ENCODE measurements around the gene TACR2. TPM values are rescaled to one million over a fixed set of nuclear protein-coding genes. Genes with fewer than 3 reads are reported as not detected.

TACR2 gene
- total RNA-seq, 4 donors from 2014 or later, result 1.1 to 11.1 (median 3.2) TPM; not detected in 1

- peaks cover 0 to 17% (median 2%) of the 10 kb centered on the region in 4 donors for H3K4me1 ChIP-seq
- H3K36me3 ChIP-seq, result no peaks in the 10 kb centered on the region
- no peak for TF ChIP-seq POLR2A (IDR thresholded peaks at IDR 0.05)
- TF ChIP-seq, protein P1, sequence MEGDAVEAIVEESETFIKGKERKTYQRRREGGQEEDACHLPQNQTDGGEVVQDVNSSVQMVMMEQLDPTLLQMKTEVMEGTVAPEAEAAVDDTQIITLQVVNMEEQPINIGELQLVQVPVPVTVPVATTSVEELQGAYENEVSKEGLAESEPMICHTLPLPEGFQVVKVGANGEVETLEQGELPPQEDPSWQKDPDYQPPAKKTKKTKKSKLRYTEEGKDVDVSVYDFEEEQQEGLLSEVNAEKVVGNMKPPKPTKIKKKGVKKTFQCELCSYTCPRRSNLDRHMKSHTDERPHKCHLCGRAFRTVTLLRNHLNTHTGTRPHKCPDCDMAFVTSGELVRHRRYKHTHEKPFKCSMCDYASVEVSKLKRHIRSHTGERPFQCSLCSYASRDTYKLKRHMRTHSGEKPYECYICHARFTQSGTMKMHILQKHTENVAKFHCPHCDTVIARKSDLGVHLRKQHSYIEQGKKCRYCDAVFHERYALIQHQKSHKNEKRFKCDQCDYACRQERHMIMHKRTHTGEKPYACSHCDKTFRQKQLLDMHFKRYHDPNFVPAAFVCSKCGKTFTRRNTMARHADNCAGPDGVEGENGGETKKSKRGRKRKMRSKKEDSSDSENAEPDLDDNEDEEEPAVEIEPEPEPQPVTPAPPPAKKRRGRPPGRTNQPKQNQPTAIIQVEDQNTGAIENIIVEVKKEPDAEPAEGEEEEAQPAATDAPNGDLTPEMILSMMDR (IDR thresholded peaks at IDR 0.05), result no peak
- no peak overlapping the region for H3K4me3 ChIP-seq
- no peaks in the 10 kb centered on the region for H3K27me3 ChIP-seq
- H3K27ac ChIP-seq, result peak overlapping the region in 1 of 4 donors; percentile 82
- no peak for DNase-seq
- no peaks in the 10 kb centered on the region for H3K9me3 ChIP-seq
These were observed 4.4 kb downstream of the TACR2 start for GRCh38 chr10:69412232-69412790.

DNA sequence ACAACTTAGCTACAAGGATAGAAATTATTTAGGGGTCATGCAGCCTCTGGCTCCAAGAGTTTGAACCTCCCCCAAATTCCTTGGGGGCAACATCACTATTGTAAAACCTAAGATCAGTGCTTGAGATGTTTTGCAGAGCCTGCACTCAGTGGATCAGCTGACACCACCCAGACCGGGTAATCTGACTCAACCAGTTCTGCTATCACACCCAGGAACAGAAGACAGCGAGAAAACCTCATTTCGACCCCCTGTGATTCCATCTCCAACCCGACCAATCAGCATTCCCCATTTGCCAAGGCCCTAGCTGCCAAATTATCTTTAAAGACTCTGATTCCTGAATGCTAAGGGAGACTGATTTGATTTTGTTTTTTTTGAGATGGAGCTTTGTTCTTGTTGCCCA is 5.2 kb downstream of the TACR2 start:
- Histone ChIP-seq H3K4me3 (no peak overlapping the region), H3K36me3 (no peaks in the 10 kb centered on the region), H3K9me3 (no peaks in the 10 kb centered on the region), H3K4me1 (peaks cover 0 to 22% (median 2%) of the 10 kb centered on the region in 4 donors), H3K27me3 (no peaks in the 10 kb centered on the region), H3K27ac (peak overlapping the region in 1 of 4 donors; percentile 82)
- TF ChIP-seq POLR2A (IDR thresholded peaks at IDR 0.05), result no peak
- TF ChIP-seq, protein P1 (IDR thresholded peaks at IDR 0.05), result no peak
- DNase-seq, result no peak

DNA sequence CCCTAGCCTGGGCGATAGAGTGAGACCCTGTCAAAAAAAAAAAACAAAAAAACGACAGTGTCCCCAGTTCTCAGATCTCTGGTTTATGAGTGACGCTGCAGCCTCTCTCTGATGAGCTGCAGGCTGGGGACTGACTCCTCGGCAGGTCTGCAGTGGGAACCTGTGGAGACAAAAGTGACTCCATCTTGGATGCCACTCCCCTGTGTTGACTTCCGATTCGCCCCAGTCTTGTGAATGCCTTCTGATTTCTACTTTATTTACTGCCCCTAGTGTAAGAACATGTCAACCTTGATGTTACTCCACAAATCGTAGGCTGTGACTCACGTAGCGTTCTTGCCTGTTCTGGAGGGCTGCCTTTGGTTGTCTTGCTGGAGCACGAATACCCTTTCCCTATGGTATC is 6.2 kb downstream of the TACR2 start:
- no peaks in the 10 kb centered on the region for H3K9me3 ChIP-seq
- H3K4me3 ChIP-seq, result no peak overlapping the region
- no peaks in the 10 kb centered on the region for H3K36me3 ChIP-seq
- peak overlapping the region in 3 of 4 donors; percentile 1 to 82 (median 31) for H3K27ac ChIP-seq
- DNase-seq, result no peak
- peaks cover 0 to 22% (median 2%) of the 10 kb centered on the region in 4 donors for H3K4me1 ChIP-seq
- no peaks in the 10 kb centered on the region for H3K27me3 ChIP-seq
- no peak for TF ChIP-seq POLR2A (IDR thresholded peaks at IDR 0.05)
- TF ChIP-seq, protein P1 (IDR thresholded peaks at IDR 0.05), result no peak

DNA sequence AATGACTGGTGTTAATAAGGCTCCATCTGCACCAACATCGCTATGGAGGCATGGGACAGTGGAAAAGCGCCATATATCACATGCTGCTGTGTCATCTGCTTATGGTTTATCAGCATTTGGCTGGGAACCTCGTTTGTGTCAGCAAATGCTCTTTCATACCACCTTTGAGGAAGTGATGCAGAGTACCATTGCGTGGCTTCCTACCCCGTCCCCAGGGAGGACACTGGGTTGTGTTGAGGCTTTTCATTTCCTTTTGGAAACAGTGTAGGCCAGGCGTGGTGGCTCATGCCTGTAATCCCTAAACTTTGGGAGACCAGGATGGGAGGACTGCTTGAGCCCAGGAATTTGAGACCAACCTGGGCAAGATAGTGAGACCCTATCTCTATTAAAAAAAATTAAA is 6.8 kb downstream of the TACR2 start:
- DNase-seq, result peak in 2 of 3 donors; percentile 70 to 78

DNA sequence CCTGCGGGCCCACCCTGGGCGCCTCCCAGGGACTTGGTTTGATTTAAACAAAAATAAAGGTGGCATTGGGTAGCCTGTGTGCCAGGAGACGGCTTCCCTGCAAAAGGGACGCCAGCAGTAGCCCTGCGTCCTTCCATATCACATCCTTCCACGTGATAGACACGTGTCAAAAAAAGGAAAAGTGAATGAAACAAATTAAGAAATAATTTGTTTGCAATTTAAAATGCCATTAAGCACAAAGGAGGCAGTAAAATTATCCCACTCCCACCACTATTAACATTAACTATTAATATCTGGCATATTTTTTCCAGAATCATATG is 7.6 kb downstream of the TACR2 start:
- Histone ChIP-seq H3K4me3 (peak overlapping the region; percentile 23 to 39 (median 34)), H3K4me1 (peaks cover 0 to 22% (median 2%) of the 10 kb centered on the region in 4 donors), H3K9me3 (no peaks in the 10 kb centered on the region), H3K36me3 (no peaks in the 10 kb centered on the region), H3K27me3 (no peaks in the 10 kb centered on the region), H3K27ac (peak overlapping the region; percentile 82 to 87 (median 85))
- TF ChIP-seq, protein P1 (IDR thresholded peaks at IDR 0.05), result no peak
- no peak for TF ChIP-seq POLR2A (IDR thresholded peaks at IDR 0.05)
- DNase-seq, result no peak

More for the DNA sequence above, 6.8 kb downstream of the TACR2 start:
- Histone ChIP-seq H3K27me3 (no peaks in the 10 kb centered on the region), H3K9me3 (no peaks in the 10 kb centered on the region), H3K4me1 (peaks cover 0 to 22% (median 2%) of the 10 kb centered on the region in 4 donors), H3K27ac (peak overlapping the region in 3 of 4 donors; percentile 1 to 82 (median 31)), H3K4me3 (no peak overlapping the region), H3K36me3 (no peaks in the 10 kb centered on the region)
- TF ChIP-seq, protein P1 (IDR thresholded peaks at IDR 0.05), result no peak
- no peak for TF ChIP-seq POLR2A (IDR thresholded peaks at IDR 0.05)

Data from Peyer's patch (tissue), 4 donors.